NCI-H1048 (cell line): Measurements from ENCODE around the gene ANKS3.

Source experiments
- DNase-seq: peaks from one replicate; lab custom pipeline; 2025; lab: John Stamatoyannopoulos, UW

The ANKS3 gene

DNA sequence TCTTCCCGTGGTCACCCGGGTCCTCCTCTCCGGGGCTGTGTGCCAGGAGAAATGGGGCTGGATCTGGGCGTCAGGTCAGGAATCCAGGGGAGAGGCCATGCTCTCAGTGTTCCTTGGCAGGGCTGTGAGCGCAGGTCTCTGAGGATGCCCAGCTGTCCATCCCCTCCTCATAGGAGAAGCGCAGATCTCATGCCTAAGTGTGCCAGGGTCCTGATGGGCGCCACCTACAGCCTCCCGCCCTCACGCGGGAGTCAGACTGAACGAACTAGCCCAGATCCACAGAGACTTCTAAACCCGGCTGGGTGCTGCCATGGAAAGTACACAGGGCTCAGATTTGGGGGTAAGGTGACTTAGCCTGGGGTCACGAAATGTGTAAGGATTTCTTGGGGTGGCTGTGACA, 85.2 kb downstream of the ANKS3 start:
- no peak for DNase-seq

- no peak for DNase-seq
Observed at GRCh38 chr16:4647644-4647980, 86.5 kb downstream of the ANKS3 start.

GRCh38 chr16:4646773-4647643, 87.1 kb downstream of the ANKS3 start:
- no peak for DNase-seq
